WTC11 (cell line): Measurements from ENCODE around the gene CRKL. TPM values are rescaled to one million over a fixed set of nuclear protein-coding genes. Genes with fewer than 3 reads are reported as not detected.

ENCODE experiments used
- AR ChIP-seq: fragments of 250-450 bp; sonication (Bioruptor Pico); IDR thresholded peaks from 2 replicates; pipeline ENCODE4 v1.9.0; 2021; ENCODE audit warnings: mild to moderate bottlenecking
- ATF2 ChIP-seq: sonication (generic); formaldehyde crosslinking; IDR thresholded peaks from 2 replicates; pipeline ENCODE4 v1.8.1; 2022; ENCODE audit warnings: low read depth, missing genetic modification reagents, borderline replicate concordance
- FOXJ3 ChIP-seq: sonication (generic); formaldehyde crosslinking; IDR thresholded peaks from 2 replicates; pipeline ENCODE4 v1.9.0; 2021; ENCODE audit warnings: missing genetic modification reagents, mild to moderate bottlenecking, borderline replicate concordance
- GABPB1 ChIP-seq: sonication (generic); formaldehyde crosslinking; IDR thresholded peaks from 2 replicates; pipeline ENCODE4 v1.8.1; 2023; ENCODE audit warnings: mild to moderate bottlenecking, missing genetic modification reagents
- MLX ChIP-seq: sonication (generic); formaldehyde crosslinking; IDR thresholded peaks from 2 replicates; pipeline ENCODE4 v1.8.1; 2023; ENCODE audit warnings: mild to moderate bottlenecking, missing genetic modification reagents, moderate library complexity
- NR1H2 ChIP-seq: sonication (generic); formaldehyde crosslinking; IDR thresholded peaks from 2 replicates; pipeline ENCODE4 v1.9.0; 2021; ENCODE audit warnings: mild to moderate bottlenecking, moderate library complexity, missing genetic modification reagents
- PRDM15 ChIP-seq: sonication (generic); formaldehyde crosslinking; IDR thresholded peaks from 2 replicates; pipeline ENCODE4 v1.8.0; 2022; ENCODE audit warnings: missing genetic modification reagents
- SOX15 ChIP-seq: fragments of 250-450 bp; sonication (Bioruptor Pico); IDR thresholded peaks from 2 replicates; pipeline ENCODE4 v1.9.0; 2021; ENCODE audit warnings: mild to moderate bottlenecking
- STAT6 ChIP-seq: sonication (generic); formaldehyde crosslinking; conservative IDR thresholded peaks from 2 replicates; pipeline ENCODE4 v1.8.1; 2023; ENCODE audit warnings: mild to moderate bottlenecking, low read depth, missing genetic modification reagents, moderate library complexity
- USF1 ChIP-seq: sonication (generic); formaldehyde crosslinking; IDR thresholded peaks from 2 replicates; pipeline ENCODE4 v1.8.0; 2022; ENCODE audit warnings: mild to moderate bottlenecking, missing genetic modification reagents
- USF2 ChIP-seq: sonication (generic); formaldehyde crosslinking; IDR thresholded peaks from 2 replicates; pipeline ENCODE4 v1.8.1; 2023; ENCODE audit warnings: mild to moderate bottlenecking, missing genetic modification reagents, moderate library complexity
- ZNF138 ChIP-seq: sonication (generic); formaldehyde crosslinking; conservative IDR thresholded peaks from 2 replicates; pipeline ENCODE4 v1.8.1; 2022; ENCODE audit warnings: mild to moderate bottlenecking, moderate library complexity, missing genetic modification reagents
- ZNF232 ChIP-seq: sonication (generic); formaldehyde crosslinking; IDR thresholded peaks from 2 replicates; pipeline ENCODE4 v1.8.0; 2022; ENCODE audit warnings: mild to moderate bottlenecking, missing genetic modification reagents
- ZNF317 ChIP-seq: sonication (generic); formaldehyde crosslinking; IDR thresholded peaks from 2 replicates; pipeline ENCODE4 v1.8.1; 2023; ENCODE audit warnings: low read depth, mild to moderate bottlenecking, moderate library complexity, missing genetic modification reagents, borderline replicate concordance
- ZNF396 ChIP-seq: fragments of 250-450 bp; sonication (Bioruptor Pico); IDR thresholded peaks from 2 replicates; pipeline ENCODE4 v1.8.0; 2021; ENCODE audit warnings: mild to moderate bottlenecking, moderate library complexity, borderline replicate concordance
- ZNF416 ChIP-seq: fragments of 250-450 bp; sonication (Bioruptor Pico); IDR thresholded peaks from 2 replicates; pipeline ENCODE4 v1.9.0; 2021; ENCODE audit warnings: mild to moderate bottlenecking, inconsistent platforms
- ZNF532 ChIP-seq: fragments of 250-450 bp; sonication (Bioruptor Pico); IDR thresholded peaks from 2 replicates; pipeline ENCODE4 v1.9.0; 2021; ENCODE audit warnings: mild to moderate bottlenecking, borderline replicate concordance
- ZSCAN18 ChIP-seq: fragments of 250-450 bp; sonication (Bioruptor Pico); IDR thresholded peaks from 2 replicates; pipeline ENCODE4 v2.1.2; 2022; ENCODE audit warnings: mild to moderate bottlenecking, moderate library complexity
- total RNA-seq: library from RNA; stranded (reverse); gene quantifications from 3 replicates; pipeline ENCODE4 v1.2.3, GENCODE V29; 2021

Gene CRKL
- total RNA-seq, 1 experiment from 2014 or later: 114 TPM

- peak; percentile 85; the same call in 1 of the 2 replicates for TF ChIP-seq ZNF532 (CRISPR knock-in tag)
- peak; percentile 77; the same call in 1 of the 2 replicates for TF ChIP-seq ZNF232 (CRISPR knock-in tag)
- TF ChIP-seq ZNF317 (CRISPR knock-in tag): no peak
- peak; percentile 83 for TF ChIP-seq GABPB1 (CRISPR knock-in tag)
- TF ChIP-seq SOX15 (CRISPR knock-in tag): no peak
- TF ChIP-seq USF2 (CRISPR knock-in tag): no peak
- no peak for TF ChIP-seq STAT6 (CRISPR knock-in tag)
- TF ChIP-seq ZNF416 (CRISPR knock-in tag): 0 out of 2 replicates have a peak, but pooled peaks have one; percentile 17
- TF ChIP-seq ZNF138 (CRISPR knock-in tag): no peak
- no peak for TF ChIP-seq ZSCAN18 (CRISPR knock-in tag)
- no peak for TF ChIP-seq NR1H2 (CRISPR knock-in tag)
- TF ChIP-seq ATF2 (CRISPR knock-in tag): no peak
- no peak for TF ChIP-seq MLX (CRISPR knock-in tag)
- no peak for TF ChIP-seq FOXJ3 (CRISPR knock-in tag)
- no peak for TF ChIP-seq ZNF396 (CRISPR knock-in tag)
- TF ChIP-seq PRDM15: no peak; the same call in 1 of the 2 replicates
- peak; percentile 54; the same call in 1 of the 2 replicates for TF ChIP-seq USF1
- no peak for TF ChIP-seq AR (CRISPR knock-in tag)
Measured at GRCh38 chr22:20981787-20982562, 64.8 kb downstream of the CRKL start, which contains the start of gene LZTR1 (continued).
